ENCODE measurements around the gene NPLOC4. TPM values are rescaled to one million over a fixed set of nuclear protein-coding genes. Genes with fewer than 3 reads are reported as not detected.
A peak's percentile ranks its signal among the peaks of the same experiment; 100 is the strongest.

NPLOC4 gene
- total and polyA plus RNA-seq, 12 donors: 41.7 to 140 (median 80.3) TPM

- 2 to 8% (median 4%) methylated on average over 15 to 69 of the region's 69 CpGs for WGBS, 4 donors
- Histone ChIP-seq H3K9me3 (replicated peaks in 1 of 3) (no peaks in the 10 kb centered on the region), H3K36me3 (replicated peaks in 1 of 2) (peaks cover 0 to 17% of the 10 kb centered on the region in 2 donors), H3K27me3 (no peaks in the 10 kb centered on the region), H3K4me3 (peak overlapping the region; percentile 12 to 97 (median 76)), H3K4me1 (replicated peaks in 1 of 2) (peaks cover 27 to 35% of the 10 kb centered on the region in 2 donors), H3K27ac (peak overlapping the region in 3 of 5 donors; percentile 70 to 94 (median 82))
- peak in 5 of 7 donors; percentile 42 to 72 (median 59) for DNase-seq
- intact Hi-C loops (cut with DNase I): no loop called here
- TF ChIP-seq POLR2A (IDR thresholded peaks at IDR 0.05) (no peak), CTCF (IDR thresholded peaks at IDR 0.05) (no peak)
Observed at GRCh38 chr17:81551458-81552243, 85.3 kb downstream of the NPLOC4 start.

- TF ChIP-seq POLR2A (IDR thresholded peaks at IDR 0.05): no peak
- TF ChIP-seq CTCF (IDR thresholded peaks at IDR 0.05): no peak
- Histone ChIP-seq H3K27me3 (no peaks in the 10 kb centered on the region), H3K9me3 (replicated peaks in 1 of 3) (no peaks in the 10 kb centered on the region), H3K4me3 (peak overlapping the region in 1 of 4 donors; percentile 97), H3K36me3 (replicated peaks in 1 of 2) (peaks cover 0 to 24% of the 10 kb centered on the region in 2 donors), H3K4me1 (replicated peaks in 1 of 2) (peaks cover 20 to 28% of the 10 kb centered on the region in 2 donors), H3K27ac (no peak overlapping the region)
- 80 to 82% (median 82%) methylated on average over 20 to 27 of the region's 27 CpGs for WGBS, 4 donors
- DNase-seq: no peak
- intact Hi-C loops (cut with DNase I): no loop called here
Observed at GRCh38 chr17:81550830-81551457, 86.0 kb downstream of the NPLOC4 start.

GRCh38 chr17:81550285-81550684 lies 86.6 kb downstream of the NPLOC4 start:
- Histone ChIP-seq H3K9me3 (replicated peaks in 1 of 3) (no peaks in the 10 kb centered on the region), H3K27ac (no peak overlapping the region), H3K4me3 (no peak overlapping the region), H3K4me1 (replicated peaks in 1 of 2) (peaks cover 16 to 24% of the 10 kb centered on the region in 2 donors), H3K27me3 (no peaks in the 10 kb centered on the region), H3K36me3 (replicated peaks in 1 of 2) (peaks cover 0 to 30% of the 10 kb centered on the region in 2 donors)
- TF ChIP-seq POLR2A (IDR thresholded peaks at IDR 0.05) (no peak), CTCF (IDR thresholded peaks at IDR 0.05) (no peak)
- 80 to 94% (median 87%) methylated on average over 1 to 15 of the region's 15 CpGs for WGBS, 4 donors
- intact Hi-C loops (cut with DNase I): no loop called here
- DNase-seq: no peak

- Histone ChIP-seq H3K4me3 (no peak overlapping the region), H3K27ac (no peak overlapping the region), H3K9me3 (replicated peaks in 1 of 3) (no peaks in the 10 kb centered on the region), H3K27me3 (no peaks in the 10 kb centered on the region), H3K4me1 (replicated peaks in 1 of 2) (peaks cover 16 to 24% of the 10 kb centered on the region in 2 donors), H3K36me3 (replicated peaks in 1 of 2) (peaks cover 0 to 34% of the 10 kb centered on the region in 2 donors)
- intact Hi-C loops (cut with DNase I): no loop called here
- no peak for DNase-seq
- TF ChIP-seq CTCF (IDR thresholded peaks at IDR 0.05) (no peak), POLR2A (IDR thresholded peaks at IDR 0.05) (no peak)
- WGBS, 4 donors: 91 to 97% (median 94%) methylated on average over 7 to 8 of the region's 8 CpGs
Observed at GRCh38 chr17:81549826-81550225, 87.1 kb downstream of the NPLOC4 start.
